ENCODE measurements around the gene CDKAL1. TPM values are rescaled to one million over a fixed set of nuclear protein-coding genes. Genes with fewer than 3 reads are reported as not detected.

CDKAL1 gene
- polyA plus RNA-seq, 2 of the 4 experiments (the other 2 are of a cell fraction): 4.7 to 8.3 TPM

DNA sequence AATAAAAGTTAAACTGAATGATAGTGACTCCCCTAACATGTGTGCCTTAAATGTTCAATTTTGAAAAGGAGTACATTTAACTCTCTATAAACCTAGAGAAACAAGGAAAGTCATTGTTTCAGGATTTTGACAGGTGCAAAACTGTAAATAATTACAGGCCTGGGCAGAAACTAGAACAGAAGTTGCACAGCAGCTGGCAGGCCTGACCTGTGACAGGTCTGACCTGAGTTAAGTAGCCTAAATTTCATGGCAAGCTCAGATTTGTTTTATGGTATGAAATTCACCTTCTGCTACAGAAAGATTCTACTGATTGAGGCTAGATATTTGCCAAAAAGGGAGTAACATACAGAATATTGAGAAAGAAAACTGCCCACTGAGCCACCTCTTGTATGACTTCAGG is 166.1 kb downstream of the CDKAL1 start:
- Histone ChIP-seq H3K27ac (no peak overlapping the region), H3K9me3 (no peaks in the 10 kb centered on the region), H3K4me1 (peaks cover 13% of the 10 kb centered on the region), H3K4me3 (no peak overlapping the region), H3K4me2 (no peak overlapping the region)
- POLR2A ChIA-PET: no interaction called here
- no peak for TF ChIP-seq ZC3H11A (IDR thresholded peaks at IDR 0.05)
- no peak for TF ChIP-seq RFX5 (IDR thresholded peaks at IDR 0.05)
- TF ChIP-seq NPAS2 (CRISPR knock-in tag; IDR thresholded peaks at IDR 0.05; ENCODE audit: borderline replicate concordance): no peak
- TF ChIP-seq CHD2 (IDR thresholded peaks at IDR 0.05; ENCODE audit: low read length, partially characterized antibody): no peak
- no peak for TF ChIP-seq FOSL2 (IDR thresholded peaks at IDR 0.05)
- TF ChIP-seq FOSL2 (CRISPR knock-in tag; IDR thresholded peaks at IDR 0.05): no peak
- no peak for TF ChIP-seq MYC (IDR thresholded peaks at IDR 0.05; ENCODE audit: borderline replicate concordance, low read length)
- FAIRE-seq (no peak), ATAC-seq (no peak), DNase-seq (ENCODE audit: low read depth in 1 of 2, low spot score in 1 of 2) (no peak)
- CTCF ChIA-PET: no interaction called here

DNA sequence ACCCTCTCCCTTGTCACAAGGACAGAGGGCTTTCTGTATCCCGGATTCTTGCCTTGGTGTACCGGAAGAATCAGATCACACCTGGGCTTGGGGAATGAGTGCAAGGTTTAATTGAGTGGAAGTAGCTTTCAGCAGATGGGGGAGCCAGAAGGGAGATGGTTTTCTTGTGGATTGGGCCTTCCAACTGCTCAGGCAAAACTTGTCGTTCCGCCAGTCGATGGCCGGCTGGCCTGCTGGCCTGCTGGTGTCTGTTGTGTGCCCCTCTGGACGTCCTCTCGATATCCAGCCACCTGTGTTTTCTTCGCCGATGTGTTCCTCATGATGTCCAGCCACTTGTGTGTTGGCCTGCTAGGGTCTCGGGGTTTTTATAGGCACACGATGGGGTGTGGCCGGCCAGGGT is 168.1 kb downstream of the CDKAL1 start:
- FAIRE-seq: no peak
- TF ChIP-seq, protein P1, sequence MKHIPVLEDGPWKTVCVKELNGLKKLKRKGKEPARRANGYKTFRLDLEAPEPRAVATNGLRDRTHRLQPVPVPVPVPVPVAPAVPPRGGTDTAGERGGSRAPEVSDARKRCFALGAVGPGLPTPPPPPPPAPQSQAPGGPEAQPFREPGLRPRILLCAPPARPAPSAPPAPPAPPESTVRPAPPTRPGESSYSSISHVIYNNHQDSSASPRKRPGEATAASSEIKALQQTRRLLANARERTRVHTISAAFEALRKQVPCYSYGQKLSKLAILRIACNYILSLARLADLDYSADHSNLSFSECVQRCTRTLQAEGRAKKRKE (CRISPR knock-in tag; IDR thresholded peaks at IDR 0.05; ENCODE audit: low read depth): no peak
- no peak for TF ChIP-seq JUN (IDR thresholded peaks at IDR 0.05)
- no peak for TF ChIP-seq TFCP2L1 (CRISPR knock-in tag; IDR thresholded peaks at IDR 0.05)
- no peak for TF ChIP-seq FOSL2 (IDR thresholded peaks at IDR 0.05)
- TF ChIP-seq FOSL2 (CRISPR knock-in tag; IDR thresholded peaks at IDR 0.05): no peak
- TF ChIP-seq, protein P2, sequence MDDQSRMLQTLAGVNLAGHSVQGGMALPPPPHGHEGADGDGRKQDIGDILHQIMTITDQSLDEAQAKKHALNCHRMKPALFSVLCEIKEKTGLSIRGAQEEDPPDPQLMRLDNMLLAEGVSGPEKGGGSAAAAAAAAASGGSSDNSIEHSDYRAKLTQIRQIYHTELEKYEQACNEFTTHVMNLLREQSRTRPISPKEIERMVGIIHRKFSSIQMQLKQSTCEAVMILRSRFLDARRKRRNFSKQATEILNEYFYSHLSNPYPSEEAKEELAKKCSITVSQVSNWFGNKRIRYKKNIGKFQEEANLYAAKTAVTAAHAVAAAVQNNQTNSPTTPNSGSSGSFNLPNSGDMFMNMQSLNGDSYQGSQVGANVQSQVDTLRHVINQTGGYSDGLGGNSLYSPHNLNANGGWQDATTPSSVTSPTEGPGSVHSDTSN (IDR thresholded peaks at IDR 0.05): no peak
- TF ChIP-seq EP300 (IDR thresholded peaks at IDR 0.05): no peak
- no peak for TF ChIP-seq SMC3 (IDR thresholded peaks at IDR 0.05)
- TF ChIP-seq HOXB13 (CRISPR knock-in tag; IDR thresholded peaks at IDR 0.05; ENCODE audit: low read depth): no peak
- TF ChIP-seq, protein P3, sequence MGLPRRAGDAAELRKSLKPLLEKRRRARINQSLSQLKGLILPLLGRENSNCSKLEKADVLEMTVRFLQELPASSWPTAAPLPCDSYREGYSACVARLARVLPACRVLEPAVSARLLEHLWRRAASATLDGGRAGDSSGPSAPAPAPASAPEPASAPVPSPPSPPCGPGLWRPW (IDR thresholded peaks at IDR 0.05): no peak
- TF ChIP-seq MAZ (IDR thresholded peaks at IDR 0.05; ENCODE audit: borderline replicate concordance, low read depth, low read length): no peak
- TF ChIP-seq ZC3H11A (IDR thresholded peaks at IDR 0.05): no peak
- no peak for TF ChIP-seq CBX2 (IDR thresholded peaks at IDR 0.05; ENCODE audit: borderline replicate concordance, low read depth)
- TF ChIP-seq ZNF302 (CRISPR knock-in tag; IDR thresholded peaks at IDR 0.05): no peak
- TF ChIP-seq CBX8 (IDR thresholded peaks at IDR 0.05): no peak
- TF ChIP-seq HOXA7 (CRISPR knock-in tag; IDR thresholded peaks at IDR 0.05): no peak
- no peak for TF ChIP-seq HEYL (CRISPR knock-in tag; IDR thresholded peaks at IDR 0.05)
- TF ChIP-seq EHF (CRISPR knock-in tag; IDR thresholded peaks at IDR 0.05): no peak
- TF ChIP-seq PHF8 (IDR thresholded peaks at IDR 0.05; ENCODE audit: borderline replicate concordance, low read depth): no peak
- TF ChIP-seq MAFK (IDR thresholded peaks at IDR 0.05; ENCODE audit: partially characterized antibody): no peak
- Histone ChIP-seq H3K4me3 (no peak overlapping the region), H3K9me3 (no peaks in the 10 kb centered on the region), H3K27ac (no peak overlapping the region), H3K4me1 (peaks cover 29% of the 10 kb centered on the region), H3K4me2 (no peak overlapping the region)
- DNase-seq (ENCODE audit: low read depth in 1 of 2, low spot score in 1 of 2): no peak
- CTCF ChIA-PET: no interaction called here
- ATAC-seq: no peak
- WGBS (ENCODE audit: missing lambda C conversion rate): 92% methylated on average over 7 of the region's 13 CpGs
- POLR2A ChIA-PET: no interaction called here

DNA sequence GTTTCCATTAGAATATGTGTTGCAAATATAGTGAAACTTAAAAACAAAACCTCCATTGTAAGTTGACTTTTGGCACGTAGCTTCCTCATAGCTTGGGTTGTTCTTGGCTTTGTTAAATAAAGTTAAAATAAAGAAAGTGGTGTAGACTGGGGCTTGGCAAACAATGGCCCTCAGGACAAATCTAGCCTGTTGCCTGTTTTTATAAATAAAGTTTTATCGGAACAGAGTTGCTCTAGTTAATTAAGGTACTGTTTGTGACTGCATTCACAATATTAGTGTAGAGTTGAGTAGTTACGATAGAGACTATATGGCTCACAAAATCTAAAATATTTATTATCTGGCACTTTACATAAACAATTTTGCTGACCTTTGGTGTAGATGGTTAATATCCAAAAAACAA is 168.8 kb downstream of the CDKAL1 start:
- DNase-seq (ENCODE audit: low read depth in 1 of 2, low spot score in 1 of 2) (no peak), ATAC-seq (no peak), FAIRE-seq (no peak)
- H3K9me3 ChIP-seq: no peaks in the 10 kb centered on the region
- CTCF ChIA-PET: no interaction called here
- H3K4me2 ChIP-seq: no peak overlapping the region
- peaks cover 35% of the 10 kb centered on the region for H3K4me1 ChIP-seq
- POLR2A ChIA-PET: no interaction called here
- WGBS (ENCODE audit: missing lambda C conversion rate): 91% methylated on average over 3 of the region's 3 CpGs
- H3K4me3 ChIP-seq: no peak overlapping the region
- no peak overlapping the region for H3K27ac ChIP-seq
- no peak for TF ChIP-seq CEBPB (IDR thresholded peaks at IDR 0.05)
- no peak for TF ChIP-seq JUNB (IDR thresholded peaks at IDR 0.05)
- TF ChIP-seq POLR2AphosphoS2 (conservative IDR thresholded peaks at IDR 0.05; ENCODE audit: low read length): no peak
- no peak for TF ChIP-seq ZC3H11A (IDR thresholded peaks at IDR 0.05)
- no peak for TF ChIP-seq HDAC2 (IDR thresholded peaks at IDR 0.05)
- TF ChIP-seq, protein P4, sequence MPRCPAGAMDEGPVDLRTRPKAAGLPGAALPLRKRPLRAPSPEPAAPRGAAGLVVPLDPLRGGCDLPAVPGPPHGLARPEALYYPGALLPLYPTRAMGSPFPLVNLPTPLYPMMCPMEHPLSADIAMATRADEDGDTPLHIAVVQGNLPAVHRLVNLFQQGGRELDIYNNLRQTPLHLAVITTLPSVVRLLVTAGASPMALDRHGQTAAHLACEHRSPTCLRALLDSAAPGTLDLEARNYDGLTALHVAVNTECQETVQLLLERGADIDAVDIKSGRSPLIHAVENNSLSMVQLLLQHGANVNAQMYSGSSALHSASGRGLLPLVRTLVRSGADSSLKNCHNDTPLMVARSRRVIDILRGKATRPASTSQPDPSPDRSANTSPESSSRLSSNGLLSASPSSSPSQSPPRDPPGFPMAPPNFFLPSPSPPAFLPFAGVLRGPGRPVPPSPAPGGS (IDR thresholded peaks at IDR 0.05): no peak
- TF ChIP-seq, protein P5, sequence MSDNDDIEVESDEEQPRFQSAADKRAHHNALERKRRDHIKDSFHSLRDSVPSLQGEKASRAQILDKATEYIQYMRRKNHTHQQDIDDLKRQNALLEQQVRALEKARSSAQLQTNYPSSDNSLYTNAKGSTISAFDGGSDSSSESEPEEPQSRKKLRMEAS (IDR thresholded peaks at IDR 0.05): no peak
- TF ChIP-seq NFE2L2 (conservative IDR thresholded peaks at IDR 0.05; ENCODE audit: low read length): no peak
- TF ChIP-seq CBX2 (IDR thresholded peaks at IDR 0.05; ENCODE audit: borderline replicate concordance, low read depth): no peak
- no peak for TF ChIP-seq TP53 (CRISPR knock-in tag; IDR thresholded peaks at IDR 0.05)
- TF ChIP-seq NR3C1 (IDR thresholded peaks at IDR 0.05): no peak
- TF ChIP-seq ESRRA (IDR thresholded peaks at IDR 0.05; ENCODE audit: borderline replicate concordance, low read length): no peak
- TF ChIP-seq FOSB (CRISPR knock-in tag; IDR thresholded peaks at IDR 0.05): no peak
- TF ChIP-seq RARB (CRISPR knock-in tag; IDR thresholded peaks at IDR 0.05): no peak
- TF ChIP-seq MAZ (IDR thresholded peaks at IDR 0.05; ENCODE audit: borderline replicate concordance, low read depth, low read length): no peak
- no peak for TF ChIP-seq BHLHE40 (IDR thresholded peaks at IDR 0.05; ENCODE audit: low read depth, low read length)
- no peak for TF ChIP-seq KDM5A (IDR thresholded peaks at IDR 0.05)
